HG03064 (cell line): Measurements from ENCODE around the gene FAM3A.
"Not testable (repeated sequence)": the region's sequence is repeated elsewhere in the genome, so short reads cannot be mapped to it uniquely, and the experiment has no call there.

Experiments
- ATAC-seq: cut with Tn5 transposase; IDR thresholded peaks from one replicate; pipeline ENCODE4 v1.9.1; 2021; ENCODE audit warnings: low read depth; ENCODE audit not compliant: unreplicated experiment

The FAM3A gene, protein sequence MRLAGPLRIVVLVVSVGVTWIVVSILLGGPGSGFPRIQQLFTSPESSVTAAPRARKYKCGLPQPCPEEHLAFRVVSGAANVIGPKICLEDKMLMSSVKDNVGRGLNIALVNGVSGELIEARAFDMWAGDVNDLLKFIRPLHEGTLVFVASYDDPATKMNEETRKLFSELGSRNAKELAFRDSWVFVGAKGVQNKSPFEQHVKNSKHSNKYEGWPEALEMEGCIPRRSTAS

DNA sequence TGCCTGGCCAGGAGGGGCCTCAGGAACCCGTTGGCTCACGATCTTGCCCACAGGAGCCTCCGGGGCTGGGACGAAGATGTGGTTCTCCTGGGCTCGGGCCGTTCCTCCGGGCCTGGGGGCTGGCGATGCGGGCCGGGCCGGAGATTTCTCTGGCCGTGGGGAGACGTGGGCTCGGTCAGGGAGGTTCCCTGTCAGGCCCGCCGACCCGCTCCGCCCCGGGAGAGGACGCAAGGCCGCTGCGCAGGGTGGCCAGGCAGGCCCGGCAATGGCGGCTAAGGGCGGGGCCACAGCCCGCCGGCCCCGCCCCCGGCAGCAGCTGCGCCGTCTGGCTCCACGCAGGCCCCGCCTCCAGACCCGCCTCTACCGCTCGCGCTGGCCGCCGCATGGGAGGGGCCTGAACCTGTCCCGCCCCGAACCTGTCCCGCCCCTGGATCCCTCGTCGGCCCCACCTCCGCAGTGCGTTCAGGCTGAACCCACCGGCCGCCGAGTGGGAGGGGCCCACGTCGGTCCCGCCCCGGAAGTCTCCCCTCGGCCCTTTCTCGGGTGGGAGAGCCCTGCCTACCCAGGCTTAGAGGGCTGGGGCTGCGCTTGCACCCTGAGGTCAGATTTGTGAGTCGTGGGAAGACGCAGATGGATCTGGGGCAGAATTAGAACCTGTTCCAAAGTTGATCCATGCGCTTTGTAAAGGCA is at the start of gene FAM3A:
FAM3A (minus strand) TSS at position 267 of the 690 bp plus-strand sequence. CDS start 460 bp downstream, outside the sequence.
- ATAC-seq, result peak; percentile 90

- ATAC-seq, result not testable (repeated sequence)
Measured at GRCh38 chrX:154562295-154562694, 46.3 kb upstream of the FAM3A start.

DNA sequence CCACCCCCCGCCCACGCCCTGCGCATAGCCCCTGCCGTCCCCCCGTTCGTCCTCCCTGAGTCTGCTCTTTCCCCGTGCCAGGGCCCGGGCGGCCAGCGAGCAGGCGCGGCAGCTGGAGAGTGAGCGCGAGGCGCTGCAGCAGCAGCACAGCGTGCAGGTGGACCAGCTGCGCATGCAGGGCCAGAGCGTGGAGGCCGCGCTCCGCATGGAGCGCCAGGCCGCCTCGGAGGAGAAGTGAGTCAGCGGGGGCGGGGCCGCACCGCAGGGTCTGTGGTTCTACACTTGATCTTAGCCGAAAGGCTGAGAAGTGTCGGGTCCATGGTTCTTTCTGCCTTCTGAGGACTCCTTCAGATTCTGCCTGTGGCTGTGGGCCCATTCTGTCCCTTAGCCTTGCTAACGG is 44.3 kb upstream of the FAM3A start:
- ATAC-seq, result not testable (repeated sequence)

GRCh38 chrX:154558896-154559295 is 42.9 kb upstream of the FAM3A start:
- ATAC-seq, result not testable (repeated sequence)

GRCh38 chrX:154558060-154558690 is 42.1 kb upstream of the FAM3A start:
- not testable (repeated sequence) for ATAC-seq

GRCh38 chrX:154552112-154552806 is 36.2 kb upstream of the FAM3A start:
- not testable (repeated sequence) for ATAC-seq

GRCh38 chrX:154549766-154550165 is 33.7 kb upstream of the FAM3A start:
- ATAC-seq, result no peak

GRCh38 chrX:154548028-154548316 is 31.9 kb upstream of the FAM3A start:
- no peak for ATAC-seq

- ATAC-seq, result peak; percentile 74
Measured at GRCh38 chrX:154547245-154548027, 31.4 kb upstream of the FAM3A start, which contains the start of gene IKBKG. Gene IKBKG (plus strand): TSS chrX:154547620. CDS start chrX:154552003, 4,383 bp downstream.

- ATAC-seq, result peak; percentile 41
Measured at GRCh38 chrX:154546354-154547244, 30.6 kb upstream of the FAM3A start, which contains the start of gene G6PD. Gene G6PD (minus strand): TSS chrX:154546846. CDS start chrX:154546155, 691 bp downstream.

- no peak for ATAC-seq
Measured at GRCh38 chrX:154545673-154546274, 29.7 kb upstream of the FAM3A start.

- no peak for ATAC-seq
Measured at GRCh38 chrX:154542723-154543424, 26.8 kb upstream of the FAM3A start.

DNA sequence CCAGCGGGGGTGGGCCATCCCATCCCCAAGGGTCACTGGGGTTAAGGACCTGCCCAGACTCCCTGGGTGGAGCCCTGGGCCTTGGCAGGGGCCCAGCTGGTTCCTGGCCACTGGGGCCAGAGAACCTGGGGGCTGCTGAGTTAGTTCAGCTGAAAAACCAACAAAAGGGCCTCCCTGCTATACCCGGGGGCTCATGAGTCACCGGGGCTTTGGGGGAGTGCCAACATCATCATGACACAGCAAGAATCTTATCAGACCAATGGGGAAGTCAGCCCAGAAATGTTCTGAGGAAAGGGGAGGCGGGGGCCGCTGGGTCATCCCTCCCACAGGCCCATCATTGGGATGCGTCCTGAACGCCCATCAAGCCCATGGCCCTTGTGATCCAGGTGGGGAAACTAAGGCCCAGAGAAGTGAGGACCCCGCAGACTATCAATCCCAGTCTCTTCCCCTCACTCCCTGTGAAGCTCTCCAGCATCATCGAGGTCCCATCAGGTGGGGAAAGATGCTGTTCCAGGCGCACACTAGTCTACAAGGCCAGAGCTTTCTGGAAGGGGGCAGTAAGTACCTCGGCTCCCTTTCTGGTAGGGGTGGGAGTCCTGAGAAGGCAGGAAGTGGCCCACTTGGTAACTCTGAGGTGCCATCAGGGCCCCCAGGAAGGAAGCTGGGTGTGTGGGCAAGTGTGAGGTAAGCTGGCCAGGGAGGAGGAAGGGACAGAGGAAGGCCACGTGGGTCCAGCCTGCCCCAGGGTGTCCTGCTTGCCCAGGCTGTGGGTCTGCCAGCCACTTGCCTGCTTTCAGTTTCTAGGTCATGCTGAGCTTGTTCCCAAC is 26.1 kb upstream of the FAM3A start:
- ATAC-seq, result no peak

GRCh38 chrX:154541589-154541895 is 25.5 kb upstream of the FAM3A start:
- ATAC-seq, result no peak

- no peak for ATAC-seq
Measured at GRCh38 chrX:154540897-154541535, 25.0 kb upstream of the FAM3A start.

- ATAC-seq, result not testable (repeated sequence)
Measured at GRCh38 chrX:154540365-154540764, 24.3 kb upstream of the FAM3A start.

GRCh38 chrX:154539077-154539476 is 23.0 kb upstream of the FAM3A start:
- no peak for ATAC-seq
